HCT116 (cell line): ENCODE measurements around the gene UMAD1. TPM values are rescaled to one million over a fixed set of nuclear protein-coding genes. Genes with fewer than 3 reads are reported as not detected.

ENCODE experiments used
- ATAC-seq: fragments of 200-7000 bp; cut with Tn5 transposase; 2 replicates; pipeline ENCODE4 v1.9.1; 2020; ENCODE audit warnings: mild to moderate bottlenecking, moderate library complexity
- BruUV-seq: library from RNA; stranded (reverse); fragments of 400-500 nt; replicated peaks from 2 replicates; lab custom pipeline; 2021; lab: Mats Ljungman, UMichigan
- CTCF ChIA-PET: fragments of 300-600 bp; sonication (Branson Sonifier 250); formaldehyde crosslinking; loops from one replicate; lab custom pipeline; 2021; ENCODE audit warnings: antibody characterized with exemption; lab: Charles Lee
- POLR2A ChIA-PET: fragments of 300-600, 350-600 bp; sonication (Branson Sonifier 250); formaldehyde crosslinking; loops from one replicate; lab custom pipeline; 2021; ENCODE audit warnings: antibody characterized with exemption; lab: Charles Lee
- RAD21 ChIA-PET, 2 experiments: fragments of 300-600 bp; sonication (Branson Sonifier 250); formaldehyde crosslinking; loops; one replicate each; lab custom pipeline; 2023; ENCODE audit warnings: low total read pairs in 2 of 2; ENCODE audit not compliant: uncharacterized antibody in 2 of 2, unreplicated experiment in 2 of 2, low non-redundant PET in 1 of 2; lab: Charles Lee
- DNase-seq: peaks from one replicate; pipeline ENCODE4 v3.0.0-alpha.2; 2010; ENCODE audit warnings: low read depth, low spot score
- H2AFZ ChIP-seq: fragments of 200-600 bp; shearing (Covaris generic), sonication (generic); 2 replicates; pipeline ENCODE4 v1.6.1; 2017; ENCODE audit warnings: low read depth, mixed run types, mixed read lengths, antibody characterized with exemption, low read length; ENCODE audit not compliant: poor library complexity, severe bottlenecking
- H3K27ac ChIP-seq: 2 replicates; pipeline ENCODE4 v1.5.1; 2012; ENCODE audit warnings: low read depth, low read length
- H3K27me3 ChIP-seq: fragments of 200-600 bp; sonication (generic); 2 replicates; pipeline ENCODE4 v1.6.1; 2016; ENCODE audit warnings: mixed run types, low read length, mixed read lengths; ENCODE audit not compliant: insufficient read depth
- H3K36me3 ChIP-seq, 2 experiments: fragments of 200-500 bp in 1 of 2; fragments of 200-600 bp in 1 of 2; sonication (Bioruptor generic) in 1 of 2; sonication (generic) in 1 of 2; 2 replicates each; pipeline versions ENCODE4 v1.5.1 to v1.6.1; 2014 to 2016; ENCODE audit warnings: low read length in 2 of 2, inconsistent platforms in 1 of 2, mixed read lengths in 1 of 2, mixed run types in 1 of 2; ENCODE audit not compliant: insufficient read depth in 2 of 2, control insufficient read depth in 1 of 2
- H3K4me1 ChIP-seq, 2 experiments: fragments of 200-600 bp in 1 of 2; sonication (generic) in 1 of 2; 2 replicates each; pipeline versions ENCODE4 v1.5.1 to v1.6.1; 2012 to 2017; ENCODE audit warnings: low read length in 2 of 2, inconsistent platforms in 1 of 2, mild to moderate bottlenecking in 1 of 2, mixed read lengths in 1 of 2, mixed run types in 1 of 2, moderate library complexity in 1 of 2; ENCODE audit not compliant: insufficient read depth in 2 of 2, control insufficient read depth in 1 of 2
- H3K4me2 ChIP-seq: fragments of 200-600 bp; sonication (generic); 2 replicates; pipeline ENCODE4 v1.6.1; 2017; ENCODE audit warnings: mixed run types, low read length, mixed read lengths
- H3K4me3 ChIP-seq, 2 experiments: fragments of 200-600 bp in 1 of 2; sonication (generic) in 1 of 2; replicated peaks in 1 of 2; 2 replicates each; pipeline ENCODE4 v1.5.1; 2011 to 2016; ENCODE audit warnings: low read length in 2 of 2, control low read depth in 1 of 2, low read depth in 1 of 2, mild to moderate bottlenecking in 1 of 2, mixed read lengths in 1 of 2, mixed run types in 1 of 2
- H3K79me2 ChIP-seq: fragments of 200-600 bp; sonication (generic); 2 replicates; pipeline ENCODE4 v1.6.1; 2017; ENCODE audit warnings: mild to moderate bottlenecking, mixed run types, low read length, moderate library complexity, mixed read lengths; ENCODE audit not compliant: insufficient read depth
- H3K9ac ChIP-seq: fragments of 200-600 bp; sonication (generic); 2 replicates; pipeline ENCODE4 v1.6.1; 2016; ENCODE audit warnings: low read length, mixed read lengths
- H3K9me2 ChIP-seq: fragments of 200-600 bp; sonication (generic), shearing (Covaris generic); 2 replicates; pipeline ENCODE4 v1.6.1; 2017; ENCODE audit warnings: mixed run types, mild to moderate bottlenecking, moderate library complexity; ENCODE audit not compliant: insufficient read depth
- H3K9me3 ChIP-seq, 2 experiments: fragments of 200-500 bp in 1 of 2; fragments of 200-600 bp in 1 of 2; sonication (Bioruptor generic) in 1 of 2; sonication (generic) in 1 of 2; 2 replicates each; pipeline ENCODE4 v1.6.1; 2014 to 2017; ENCODE audit warnings: low read length in 2 of 2, mixed read lengths in 2 of 2, inconsistent platforms in 1 of 2, low read depth in 1 of 2, mild to moderate bottlenecking in 1 of 2, mixed run types in 1 of 2, moderate library complexity in 1 of 2; ENCODE audit not compliant: control insufficient read depth in 1 of 2, insufficient read depth in 1 of 2
- H4K20me1 ChIP-seq: fragments of 200-600 bp; sonication (generic), shearing (Covaris generic); 2 replicates; pipeline ENCODE4 v1.6.1; 2017; ENCODE audit warnings: mixed run types, mild to moderate bottlenecking, moderate library complexity; ENCODE audit not compliant: insufficient read depth
- ATF3 ChIP-seq: IDR thresholded peaks from 2 replicates; pipeline ENCODE4 v1.6.1; 2012
- CBX3 ChIP-seq: IDR thresholded peaks from 2 replicates; pipeline ENCODE4 v1.6.1; 2012; ENCODE audit warnings: low read depth
- CEBPB ChIP-seq: IDR thresholded peaks from 2 replicates; pipeline ENCODE4 v1.6.1; 2012; ENCODE audit warnings: low read depth
- EGR1 ChIP-seq: IDR thresholded peaks from 2 replicates; pipeline ENCODE4 v1.6.1; 2012; ENCODE audit warnings: low read depth
- EZH2phosphoT487 ChIP-seq: fragments of 200-600 bp; IDR thresholded peaks from 2 replicates; pipeline ENCODE4 v1.6.1; 2018; ENCODE audit warnings: antibody characterized with exemption, borderline replicate concordance
- FOSL1 ChIP-seq: IDR thresholded peaks from 2 replicates; pipeline ENCODE4 v1.6.1; 2012; ENCODE audit warnings: low read depth
- JUND ChIP-seq: IDR thresholded peaks from 2 replicates; pipeline ENCODE4 v1.6.1; 2012
- POLR2A ChIP-seq: IDR thresholded peaks from 2 replicates; pipeline ENCODE4 v1.7.0; 2011; ENCODE audit warnings: borderline replicate concordance; ENCODE audit not compliant: insufficient read depth, insufficient read length; ENCODE audit errors: extremely low read depth
- POLR2AphosphoS5 ChIP-seq: IDR thresholded peaks from 2 replicates; pipeline ENCODE4 v1.6.1; 2011; ENCODE audit warnings: mild to moderate bottlenecking, low read depth, low read length, moderate library complexity
- RAD21 ChIP-seq: IDR thresholded peaks from 2 replicates; pipeline ENCODE4 v1.6.1; 2012; ENCODE audit warnings: low read depth, mild to moderate bottlenecking
- REST ChIP-seq: IDR thresholded peaks from 2 replicates; pipeline ENCODE4 v1.6.1; 2012; ENCODE audit warnings: low read depth
- SRF ChIP-seq: IDR thresholded peaks from 2 replicates; pipeline ENCODE4 v1.6.1; 2012; ENCODE audit warnings: low read depth
- YY1 ChIP-seq: IDR thresholded peaks from 2 replicates; pipeline ENCODE4 v1.6.1; 2011; ENCODE audit warnings: low read length, low read depth, moderate library complexity, mild to moderate bottlenecking; ENCODE audit not compliant: insufficient replicate concordance; ENCODE audit errors: extremely low read depth
- ZFX ChIP-seq: fragments of 450-650 bp; IDR thresholded peaks from 2 replicates; pipeline ENCODE4 v1.6.1; 2017
- intact Hi-C: fragments of 100-400 bp; cut with micrococcal nuclease; formaldehyde crosslinking; loops from 2 replicates; pipeline ENCODE4 v1.10.0; 2022
- total RNA-seq: library from RNA; stranded (reverse); gene quantifications from one replicate; pipeline ENCODE4 v1.2.1, GENCODE V29; 2021; ENCODE audit not compliant: unreplicated experiment
- TF ChIP-seq, protein P1 (sequence below): IDR thresholded peaks from 2 replicates; pipeline ENCODE4 v1.6.1; 2011; ENCODE audit warnings: mild to moderate bottlenecking, low read length, moderate library complexity; ENCODE audit not compliant: insufficient replicate concordance; ENCODE audit errors: extremely low read depth

The UMAD1 gene
- total RNA-seq, 1 experiment from 2014 or later = 12.7 TPM

DNA sequence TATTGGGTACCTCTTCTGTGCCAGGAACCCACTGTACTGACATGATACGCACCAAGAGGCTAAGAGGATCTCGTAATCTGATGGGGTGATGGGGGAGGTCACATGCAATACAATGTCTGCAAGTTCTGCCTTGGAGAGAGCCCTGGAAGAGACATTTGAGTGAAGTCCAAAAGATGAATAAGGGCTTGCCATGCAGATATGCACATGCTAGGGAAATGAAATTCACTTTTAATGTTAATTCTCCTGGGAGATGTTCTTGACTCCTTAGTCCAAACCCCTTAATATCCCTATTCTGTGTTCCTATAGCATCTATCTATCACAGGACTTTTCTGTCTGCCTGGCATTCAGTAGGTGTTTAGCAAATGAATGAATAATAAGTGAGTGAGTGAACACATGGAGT is 274.0 kb downstream of the UMAD1 start:
- no peak overlapping the region for H3K4me3 ChIP-seq
- BruUV-seq = no TSS peak
- DNase-seq = no peak
- H2AFZ ChIP-seq = no peak overlapping the region
- RAD21 ChIA-PET = no interaction called here
- H3K27me3 ChIP-seq = no peaks in the 10 kb centered on the region
- no peak for TF ChIP-seq CBX3
- TF ChIP-seq POLR2AphosphoS5 = no peak
- no peak for TF ChIP-seq FOSL1
- no peak for TF ChIP-seq ZFX
- TF ChIP-seq SRF = no peak
- no peak for TF ChIP-seq EZH2phosphoT487
- no peak for TF ChIP-seq POLR2A
- TF ChIP-seq CEBPB = no peak
- TF ChIP-seq, protein P1, sequence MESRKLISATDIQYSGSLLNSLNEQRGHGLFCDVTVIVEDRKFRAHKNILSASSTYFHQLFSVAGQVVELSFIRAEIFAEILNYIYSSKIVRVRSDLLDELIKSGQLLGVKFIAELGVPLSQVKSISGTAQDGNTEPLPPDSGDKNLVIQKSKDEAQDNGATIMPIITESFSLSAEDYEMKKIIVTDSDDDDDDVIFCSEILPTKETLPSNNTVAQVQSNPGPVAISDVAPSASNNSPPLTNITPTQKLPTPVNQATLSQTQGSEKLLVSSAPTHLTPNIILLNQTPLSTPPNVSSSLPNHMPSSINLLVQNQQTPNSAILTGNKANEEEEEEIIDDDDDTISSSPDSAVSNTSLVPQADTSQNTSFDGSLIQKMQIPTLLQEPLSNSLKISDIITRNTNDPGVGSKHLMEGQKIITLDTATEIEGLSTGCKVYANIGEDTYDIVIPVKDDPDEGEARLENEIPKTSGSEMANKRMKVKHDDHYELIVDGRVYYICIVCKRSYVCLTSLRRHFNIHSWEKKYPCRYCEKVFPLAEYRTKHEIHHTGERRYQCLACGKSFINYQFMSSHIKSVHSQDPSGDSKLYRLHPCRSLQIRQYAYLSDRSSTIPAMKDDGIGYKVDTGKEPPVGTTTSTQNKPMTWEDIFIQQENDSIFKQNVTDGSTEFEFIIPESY = no peak
- TF ChIP-seq, all 23 proteins: peak for 0
- POLR2A ChIA-PET = no interaction called here
- H3K9ac ChIP-seq = no peak overlapping the region
- intact Hi-C loops = no loop called here
- H3K4me2 ChIP-seq = no peak overlapping the region
- no peaks in the 10 kb centered on the region for H3K9me2 ChIP-seq
- H3K27ac ChIP-seq = no peak overlapping the region
- H3K79me2 ChIP-seq = no peaks in the 10 kb centered on the region
- no peaks in the 10 kb centered on the region for H3K4me1 ChIP-seq
- CTCF ChIA-PET = no interaction called here
- no peaks in the 10 kb centered on the region for H3K36me3 ChIP-seq
- no peaks in the 10 kb centered on the region for H3K9me3 ChIP-seq
- ATAC-seq = no peak
- H4K20me1 ChIP-seq = no peaks in the 10 kb centered on the region

DNA sequence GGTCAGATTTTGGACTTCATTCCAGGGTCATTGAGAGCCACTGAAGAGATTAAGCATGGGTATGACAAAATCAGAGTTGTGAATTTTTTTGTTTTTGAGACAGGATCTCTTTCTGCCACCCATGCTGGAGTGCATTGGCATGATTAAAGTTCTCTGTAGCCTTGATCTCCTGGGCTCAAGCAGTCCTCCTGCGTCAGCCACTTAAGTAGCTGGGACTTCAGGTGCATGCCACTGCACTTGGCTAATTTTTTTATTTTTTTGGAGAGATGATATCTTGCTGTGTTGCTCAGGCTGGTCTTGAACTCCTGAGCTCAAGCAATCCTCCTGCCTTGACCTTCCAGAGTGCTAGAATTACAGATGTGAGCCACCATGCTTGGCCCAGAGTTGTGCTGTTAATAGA is 275.5 kb downstream of the UMAD1 start:
- Histone ChIP-seq H3K27ac (no peak overlapping the region), H3K79me2 (no peaks in the 10 kb centered on the region), H4K20me1 (no peaks in the 10 kb centered on the region), H3K9me3 (no peaks in the 10 kb centered on the region), H3K9ac (no peak overlapping the region), H2AFZ (no peak overlapping the region), H3K4me1 (no peaks in the 10 kb centered on the region), H3K27me3 (no peaks in the 10 kb centered on the region), H3K4me2 (no peak overlapping the region), H3K9me2 (no peaks in the 10 kb centered on the region), H3K36me3 (no peaks in the 10 kb centered on the region), H3K4me3 (no peak overlapping the region)
- CTCF ChIA-PET = no interaction called here
- no TSS peak for BruUV-seq
- intact Hi-C loops = no loop called here
- POLR2A ChIA-PET = no interaction called here
- DNase-seq (no peak), ATAC-seq (no peak)
- RAD21 ChIA-PET = no interaction called here
- TF ChIP-seq REST = no peak
- no peak for TF ChIP-seq YY1
- no peak for TF ChIP-seq ATF3
- TF ChIP-seq, protein P1 = no peak
- TF ChIP-seq RAD21 = no peak
- no peak for TF ChIP-seq EGR1
- TF ChIP-seq JUND = no peak
